Measurements from ENCODE around the gene PPP4R1.

PPP4R1 gene

GRCh38 chr18:9516437-9517064 lies 97.8 kb downstream of the PPP4R1 start:
- DNase-seq (ENCODE audit: low read depth in 1 of 2, low spot score in 1 of 2) = no peak

GRCh38 chr18:9513971-9514512 lies 100.3 kb downstream of the PPP4R1 start:
- DNase-seq (ENCODE audit: low read depth in 1 of 2, low spot score in 1 of 2) = no peak

- no peak for DNase-seq (ENCODE audit: low read depth in 1 of 2, low spot score in 1 of 2)
These were observed 105.8 kb downstream of the PPP4R1 start for GRCh38 chr18:9508446-9509025.

- no peak for DNase-seq (ENCODE audit: low read depth in 1 of 2, low spot score in 1 of 2)
These were observed 106.7 kb downstream of the PPP4R1 start for GRCh38 chr18:9507565-9508088.

- DNase-seq (ENCODE audit: low read depth in 1 of 2, low spot score in 1 of 2) = no peak
These were observed 108.1 kb downstream of the PPP4R1 start for GRCh38 chr18:9506046-9506792.
